Right atrium auricular region (tissue), 2 donors: ENCODE measurements around the gene HSD17B13. TPM values are rescaled to one million over a fixed set of nuclear protein-coding genes. Genes with fewer than 3 reads are reported as not detected.

Experiments used
- DNase-seq: peaks from one replicate; pipeline ENCODE4 v3.0.0-alpha.2; 2019; ENCODE audit warnings: low spot score
- H3K27ac ChIP-seq, 2 donors: fragments of 200-600 bp; sonication (generic); 1 replicate in 1 of 2; 2 replicates in 1 of 2; pipeline ENCODE4 v1.5.1; 2016 to 2019
- H3K27me3 ChIP-seq, 2 donors: fragments of 200-600 bp; sonication (generic); one replicate each; pipeline versions ENCODE4 v1.5.1 to v1.6.0; 2017 to 2019
- H3K36me3 ChIP-seq: fragments of 200-600 bp; sonication (generic); one replicate; pipeline ENCODE4 v1.5.1; 2016
- H3K4me1 ChIP-seq, 2 donors: fragments of 200-600 bp; sonication (generic); one replicate each; pipeline versions ENCODE4 v1.5.1 to v1.6.0; 2017 to 2019
- H3K4me3 ChIP-seq, 2 donors: fragments of 200-600 bp; sonication (generic); 1 replicate in 1 of 2; 2 replicates in 1 of 2; pipeline ENCODE4 v1.5.1; 2017 to 2019; ENCODE audit warnings: mild to moderate bottlenecking in 1 of 2, moderate library complexity in 1 of 2
- H3K9me3 ChIP-seq, 2 donors: fragments of 200-600 bp; sonication (generic); one replicate each; pipeline ENCODE4 v1.5.1; 2019
- total RNA-seq, 2 donors: library from RNA; depleted of rRNA; stranded (reverse); fragments of >200 nt; gene quantifications; one replicate each; pipeline ENCODE4 v1.1.0, GENCODE V29; 2016
- TF ChIP-seq, protein P1 (sequence below), 2 donors: fragments of 200-600 bp; sonication (generic); IDR thresholded peaks; one replicate each; pipeline ENCODE4 v1.5.1; 2019; ENCODE audit warnings: antibody characterized with exemption in 2 of 2

HSD17B13 gene
- total RNA-seq, 2 donors from 2014 or later: not detected

DNA sequence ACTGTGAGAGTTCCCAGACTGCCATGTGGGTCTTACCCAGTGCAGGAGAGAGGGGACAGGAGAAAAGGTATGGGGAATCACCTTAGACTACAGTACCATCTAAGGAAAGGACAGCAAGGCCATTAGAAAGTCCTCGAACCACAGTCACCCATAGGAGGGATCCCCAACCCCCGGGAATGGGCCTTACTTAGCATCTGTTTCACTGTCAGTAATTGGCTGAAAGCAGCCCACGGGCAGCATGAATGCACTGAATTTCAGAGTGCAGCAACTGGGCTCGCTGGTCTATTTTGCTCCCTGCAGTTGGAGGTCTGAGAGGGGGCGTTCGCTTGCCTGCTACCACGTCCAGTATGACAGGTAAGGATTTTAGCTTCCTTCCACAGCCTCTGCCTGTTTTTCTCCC, 51.9 kb downstream of the HSD17B13 start:
- H3K4me3 ChIP-seq: no peak overlapping the region
- H3K4me1 ChIP-seq: no peaks in the 10 kb centered on the region
- H3K27me3 ChIP-seq: no peaks in the 10 kb centered on the region
- no peak for DNase-seq
- no peaks in the 10 kb centered on the region for H3K36me3 ChIP-seq
- H3K27ac ChIP-seq: no peak overlapping the region
- TF ChIP-seq, protein P1, sequence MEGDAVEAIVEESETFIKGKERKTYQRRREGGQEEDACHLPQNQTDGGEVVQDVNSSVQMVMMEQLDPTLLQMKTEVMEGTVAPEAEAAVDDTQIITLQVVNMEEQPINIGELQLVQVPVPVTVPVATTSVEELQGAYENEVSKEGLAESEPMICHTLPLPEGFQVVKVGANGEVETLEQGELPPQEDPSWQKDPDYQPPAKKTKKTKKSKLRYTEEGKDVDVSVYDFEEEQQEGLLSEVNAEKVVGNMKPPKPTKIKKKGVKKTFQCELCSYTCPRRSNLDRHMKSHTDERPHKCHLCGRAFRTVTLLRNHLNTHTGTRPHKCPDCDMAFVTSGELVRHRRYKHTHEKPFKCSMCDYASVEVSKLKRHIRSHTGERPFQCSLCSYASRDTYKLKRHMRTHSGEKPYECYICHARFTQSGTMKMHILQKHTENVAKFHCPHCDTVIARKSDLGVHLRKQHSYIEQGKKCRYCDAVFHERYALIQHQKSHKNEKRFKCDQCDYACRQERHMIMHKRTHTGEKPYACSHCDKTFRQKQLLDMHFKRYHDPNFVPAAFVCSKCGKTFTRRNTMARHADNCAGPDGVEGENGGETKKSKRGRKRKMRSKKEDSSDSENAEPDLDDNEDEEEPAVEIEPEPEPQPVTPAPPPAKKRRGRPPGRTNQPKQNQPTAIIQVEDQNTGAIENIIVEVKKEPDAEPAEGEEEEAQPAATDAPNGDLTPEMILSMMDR (IDR thresholded peaks at IDR 0.05): no peak
- H3K9me3 ChIP-seq: no peaks in the 10 kb centered on the region

DNA sequence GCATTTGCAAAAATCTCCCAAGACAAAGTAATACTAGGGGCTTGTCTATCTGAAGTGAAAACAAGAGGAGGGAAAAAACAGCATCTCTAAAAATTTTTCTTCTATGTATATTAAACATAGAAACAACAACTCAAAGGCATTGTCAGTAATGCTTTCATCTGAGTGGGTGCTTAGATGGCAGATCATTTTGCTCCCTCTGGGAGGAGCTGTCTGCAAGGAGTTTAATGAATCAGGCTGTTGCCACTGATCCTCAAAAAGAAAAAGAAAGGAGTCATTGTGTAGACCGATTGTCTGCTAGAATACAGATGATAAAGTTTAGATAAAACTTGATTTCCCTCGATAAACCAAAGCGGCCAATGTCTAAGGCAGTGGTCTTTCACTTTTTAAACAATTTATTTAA, 52.5 kb downstream of the HSD17B13 start:
- H3K27me3 ChIP-seq: no peaks in the 10 kb centered on the region
- DNase-seq: no peak
- H3K9me3 ChIP-seq: no peaks in the 10 kb centered on the region
- H3K27ac ChIP-seq: no peak overlapping the region
- no peak overlapping the region for H3K4me3 ChIP-seq
- no peaks in the 10 kb centered on the region for H3K4me1 ChIP-seq
- TF ChIP-seq, protein P1 (IDR thresholded peaks at IDR 0.05): peak in 1 of 2 donors; percentile 58
- H3K36me3 ChIP-seq: no peaks in the 10 kb centered on the region

DNA sequence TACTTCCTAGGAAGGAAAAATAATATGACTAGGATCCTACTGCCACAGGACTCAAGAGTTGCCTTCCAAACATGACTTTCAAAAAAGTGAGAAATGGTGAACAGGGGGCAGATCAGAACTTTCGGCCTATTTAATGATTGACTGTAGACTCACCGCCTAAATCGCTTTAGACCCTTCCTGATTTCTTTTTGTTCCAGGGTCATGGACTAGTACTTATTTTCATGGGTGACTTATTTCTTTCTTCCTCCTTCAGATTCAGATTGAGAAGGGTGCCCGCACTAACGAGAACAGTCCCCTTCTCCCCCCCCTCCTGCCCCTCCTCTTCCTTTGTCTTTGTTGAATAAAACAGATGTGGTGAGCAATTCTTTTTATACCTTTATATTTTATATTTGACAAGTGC, 54.3 kb downstream of the HSD17B13 start:
- TF ChIP-seq, protein P1 (IDR thresholded peaks at IDR 0.05): no peak
- H3K36me3 ChIP-seq: no peaks in the 10 kb centered on the region
- no peak overlapping the region for H3K27ac ChIP-seq

DNA sequence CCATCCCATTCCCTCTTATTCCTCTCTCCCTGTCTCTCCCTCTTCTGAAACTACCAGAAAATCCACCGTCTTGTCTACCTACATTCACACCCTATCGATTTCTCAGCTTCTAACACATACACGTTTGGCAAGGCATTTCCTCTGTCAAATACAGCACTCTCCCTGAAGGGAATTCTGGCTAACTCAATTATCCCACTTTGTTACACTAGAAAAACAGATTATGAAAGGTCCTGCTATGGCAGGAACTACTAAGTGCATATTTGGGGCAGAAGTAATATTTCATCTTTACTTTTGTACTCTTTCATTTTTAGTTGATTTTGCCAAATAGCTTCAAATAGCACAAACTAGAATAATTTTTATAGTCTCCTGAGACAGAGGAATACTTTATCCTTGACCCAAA, 55.7 kb downstream of the HSD17B13 start:
- no peak for DNase-seq
- H3K4me1 ChIP-seq: no peaks in the 10 kb centered on the region
- H3K27me3 ChIP-seq: no peaks in the 10 kb centered on the region
- no peak overlapping the region for H3K27ac ChIP-seq
- no peak overlapping the region for H3K4me3 ChIP-seq
- H3K36me3 ChIP-seq: no peaks in the 10 kb centered on the region
- peaks cover 0 to 4% of the 10 kb centered on the region in 2 donors for H3K9me3 ChIP-seq
- TF ChIP-seq, protein P1 (IDR thresholded peaks at IDR 0.05): no peak

More for the DNA sequence above, 54.3 kb downstream of the HSD17B13 start:
- H3K9me3 ChIP-seq: peaks cover 0 to under 1% of the 10 kb centered on the region in 2 donors
- H3K27me3 ChIP-seq: no peaks in the 10 kb centered on the region
- DNase-seq: no peak
- H3K4me1 ChIP-seq: no peaks in the 10 kb centered on the region
- H3K4me3 ChIP-seq: no peak overlapping the region

DNA sequence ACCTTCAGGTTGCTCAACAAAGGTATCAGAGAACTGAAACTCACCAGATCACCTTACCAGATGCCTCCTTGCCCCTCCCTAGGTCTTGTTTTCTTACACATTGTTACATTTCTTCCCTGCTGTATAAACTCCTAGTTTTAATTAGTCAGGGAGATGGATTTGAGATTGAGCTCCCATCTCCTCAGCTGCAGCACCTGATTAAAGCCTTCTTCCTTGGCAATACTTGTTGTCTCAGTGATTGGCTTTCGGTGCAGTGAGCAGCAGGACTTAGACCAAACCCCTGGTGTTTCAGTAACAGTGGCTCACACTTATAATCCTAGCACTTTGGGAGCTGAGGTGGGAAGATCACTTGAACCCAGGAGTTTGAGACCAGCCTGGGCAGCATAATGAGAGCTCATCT, 59.8 kb downstream of the HSD17B13 start:
- no peaks in the 10 kb centered on the region for H3K36me3 ChIP-seq

DNA sequence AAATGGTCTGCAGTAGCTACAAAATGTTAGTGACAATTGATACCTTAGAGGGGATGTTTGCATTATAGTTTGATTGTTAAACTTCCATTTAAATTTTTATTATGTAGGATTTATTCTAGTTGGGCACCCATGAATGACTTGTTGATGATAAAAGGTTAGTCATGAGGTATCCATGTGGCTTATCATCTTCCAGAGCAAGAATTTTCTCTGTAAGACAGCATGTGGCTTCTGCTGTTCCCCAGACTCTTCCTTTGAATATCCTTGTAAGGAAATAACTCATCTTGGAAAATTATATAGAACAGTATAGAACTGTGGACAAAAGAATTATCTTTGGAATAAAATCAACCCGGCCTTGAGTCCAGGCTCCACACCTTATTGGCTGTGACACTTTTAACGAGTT, 62.2 kb downstream of the HSD17B13 start:
- TF ChIP-seq, protein P1 (IDR thresholded peaks at IDR 0.05): no peak
- Histone ChIP-seq H3K4me3 (no peak overlapping the region), H3K9me3 (peaks cover 0 to 4% of the 10 kb centered on the region in 2 donors), H3K27me3 (no peaks in the 10 kb centered on the region), H3K4me1 (no peaks in the 10 kb centered on the region), H3K27ac (no peak overlapping the region), H3K36me3 (no peaks in the 10 kb centered on the region)
- no peak for DNase-seq

More for the DNA sequence above, 59.8 kb downstream of the HSD17B13 start:
- peaks cover 0 to 4% of the 10 kb centered on the region in 2 donors for H3K9me3 ChIP-seq
- no peaks in the 10 kb centered on the region for H3K27me3 ChIP-seq
- H3K4me1 ChIP-seq: no peaks in the 10 kb centered on the region
- no peak for DNase-seq
- H3K27ac ChIP-seq: no peak overlapping the region
- TF ChIP-seq, protein P1 (IDR thresholded peaks at IDR 0.05): no peak
- no peak overlapping the region for H3K4me3 ChIP-seq
